ENCODE data around the gene CCDC184.
A peak's percentile ranks its signal among the peaks of the same experiment; 100 is the strongest.

CCDC184 gene

DNA sequence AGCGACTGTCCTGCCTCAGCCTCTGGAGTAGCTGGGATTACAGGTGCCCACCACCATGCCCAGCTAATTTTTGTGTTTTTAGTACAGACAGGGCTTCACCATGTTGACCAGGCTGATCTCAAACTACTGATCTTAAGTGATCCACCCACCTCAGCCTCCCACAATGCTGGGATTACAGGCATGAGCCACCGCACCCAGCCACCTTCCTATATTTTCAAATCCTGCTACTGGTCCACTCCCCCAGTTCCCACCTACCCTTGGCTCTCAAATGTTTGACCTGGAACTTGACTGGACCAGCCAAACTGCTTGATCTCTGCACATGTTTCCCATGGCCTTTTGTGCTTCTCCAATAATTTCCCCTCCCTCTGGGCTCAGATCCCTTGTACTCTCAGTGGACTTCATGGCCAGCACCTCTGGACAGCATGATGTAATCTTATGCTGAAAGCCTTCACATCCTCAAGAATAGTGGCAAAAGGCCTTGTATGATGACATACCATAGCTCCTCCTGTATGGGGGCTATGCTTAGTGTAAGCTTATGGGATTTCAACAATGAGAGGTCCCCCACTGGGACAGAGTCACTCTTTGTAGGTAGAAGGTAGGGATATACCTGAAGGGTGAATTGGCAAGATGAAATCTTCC lies 2.5 kb upstream of the CCDC184 start:
- TF ChIP-seq, protein P1, sequence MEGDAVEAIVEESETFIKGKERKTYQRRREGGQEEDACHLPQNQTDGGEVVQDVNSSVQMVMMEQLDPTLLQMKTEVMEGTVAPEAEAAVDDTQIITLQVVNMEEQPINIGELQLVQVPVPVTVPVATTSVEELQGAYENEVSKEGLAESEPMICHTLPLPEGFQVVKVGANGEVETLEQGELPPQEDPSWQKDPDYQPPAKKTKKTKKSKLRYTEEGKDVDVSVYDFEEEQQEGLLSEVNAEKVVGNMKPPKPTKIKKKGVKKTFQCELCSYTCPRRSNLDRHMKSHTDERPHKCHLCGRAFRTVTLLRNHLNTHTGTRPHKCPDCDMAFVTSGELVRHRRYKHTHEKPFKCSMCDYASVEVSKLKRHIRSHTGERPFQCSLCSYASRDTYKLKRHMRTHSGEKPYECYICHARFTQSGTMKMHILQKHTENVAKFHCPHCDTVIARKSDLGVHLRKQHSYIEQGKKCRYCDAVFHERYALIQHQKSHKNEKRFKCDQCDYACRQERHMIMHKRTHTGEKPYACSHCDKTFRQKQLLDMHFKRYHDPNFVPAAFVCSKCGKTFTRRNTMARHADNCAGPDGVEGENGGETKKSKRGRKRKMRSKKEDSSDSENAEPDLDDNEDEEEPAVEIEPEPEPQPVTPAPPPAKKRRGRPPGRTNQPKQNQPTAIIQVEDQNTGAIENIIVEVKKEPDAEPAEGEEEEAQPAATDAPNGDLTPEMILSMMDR (conservative IDR thresholded peaks at IDR 0.05), result no peak
- no peak for TF ChIP-seq ZFX (IDR thresholded peaks at IDR 0.05)

DNA sequence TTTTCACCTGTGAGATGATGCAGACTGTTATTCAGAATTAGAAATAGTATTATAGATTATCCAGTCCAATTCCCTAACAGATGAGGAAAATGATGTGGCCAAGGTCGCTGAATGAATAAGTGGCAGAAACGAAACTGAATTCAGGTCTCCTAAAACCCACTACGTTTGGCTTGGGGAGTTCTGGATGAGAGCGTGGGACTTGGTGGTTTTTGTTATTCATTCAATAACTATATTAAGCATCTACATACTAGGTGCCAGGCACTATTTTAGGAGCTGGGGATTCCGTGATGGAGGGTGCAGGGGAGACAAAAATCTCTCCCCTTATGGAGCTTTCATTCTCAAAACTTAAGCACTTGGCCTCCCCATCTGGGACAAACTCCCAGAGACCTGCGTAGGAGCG lies 813 bp upstream of the CCDC184 start:
- TF ChIP-seq, protein P1 (conservative IDR thresholded peaks at IDR 0.05), result no peak
- no peak for TF ChIP-seq ZFX (IDR thresholded peaks at IDR 0.05)
- no peak overlapping the region for H3K27ac ChIP-seq

More for the DNA sequence above, 2.5 kb upstream of the CCDC184 start:
- no peak overlapping the region for H3K27ac ChIP-seq

- H3K27ac ChIP-seq, result no peak overlapping the region
- TF ChIP-seq, protein P1 (conservative IDR thresholded peaks at IDR 0.05), result peak; percentile 2; the same call in 1 of the 2 replicates
- no peak for TF ChIP-seq ZFX (IDR thresholded peaks at IDR 0.05)
Observed at GRCh38 chr12:48183876-48184548, 568 bp downstream of the CCDC184 start.

DNA sequence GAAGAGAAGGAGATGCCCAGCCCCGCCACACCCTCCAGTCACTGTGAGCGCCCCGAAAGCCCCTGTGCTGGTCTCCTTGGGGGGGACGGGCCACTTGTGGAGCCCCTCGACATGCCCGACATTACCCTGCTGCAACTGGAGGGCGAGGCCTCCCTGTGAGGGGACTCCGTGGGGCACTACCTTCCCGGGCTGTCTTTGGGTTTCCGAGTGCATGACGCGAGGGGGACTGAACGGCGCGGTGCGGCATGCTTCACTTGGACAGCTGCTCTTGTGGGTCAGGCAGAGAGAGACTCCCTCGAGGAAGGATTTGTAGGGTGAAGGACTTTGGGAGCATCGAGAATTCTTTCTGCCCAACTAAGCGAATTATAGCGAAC lies 1.1 kb downstream of the CCDC184 start:
- TF ChIP-seq, protein P1 (conservative IDR thresholded peaks at IDR 0.05), result no peak
- no peak for TF ChIP-seq ZFX (IDR thresholded peaks at IDR 0.05)
- no peak overlapping the region for H3K27ac ChIP-seq

DNA sequence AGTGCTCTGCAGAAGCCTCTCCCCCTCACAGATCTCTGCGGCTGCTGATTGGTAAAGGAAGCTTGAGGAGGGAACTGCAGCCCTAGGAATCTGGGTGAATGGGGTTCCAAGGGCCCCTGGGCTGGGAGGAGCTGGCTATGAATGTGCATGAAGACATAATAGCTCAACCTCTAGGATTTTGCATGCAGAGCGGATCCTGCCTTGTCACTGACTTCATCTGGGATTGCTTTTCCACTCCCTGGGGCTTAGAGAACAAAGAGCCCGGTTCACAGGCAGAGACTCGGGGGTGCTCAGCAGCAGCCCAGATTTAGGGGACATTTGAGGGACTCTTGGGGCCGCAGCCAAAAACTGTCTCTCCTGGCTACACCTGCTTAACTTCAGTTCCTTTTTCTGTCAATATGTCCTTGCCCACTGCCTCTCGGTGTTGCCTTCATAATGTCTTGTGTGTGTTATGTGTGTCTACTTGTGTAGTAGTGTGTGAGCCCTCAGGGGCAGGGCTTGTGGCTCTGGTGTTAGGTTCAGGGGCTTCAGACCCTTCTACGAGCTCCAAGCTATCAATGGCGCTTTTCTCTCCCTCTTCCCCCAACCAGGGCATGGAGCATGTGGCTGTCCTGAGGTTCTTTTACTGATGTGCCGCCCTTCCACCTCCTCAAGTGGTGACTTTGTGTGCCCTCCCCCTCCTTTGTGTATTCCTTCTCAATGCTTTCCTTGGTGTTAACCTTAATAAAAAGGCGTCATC lies 1.9 kb downstream of the CCDC184 start:
- H3K27ac ChIP-seq, result no peak overlapping the region
- TF ChIP-seq, protein P1 (conservative IDR thresholded peaks at IDR 0.05), result no peak
- TF ChIP-seq ZFX (IDR thresholded peaks at IDR 0.05), result no peak

GRCh38 chr12:48187916-48188695 lies 4.7 kb downstream of the CCDC184 start:
- no peak for TF ChIP-seq ZFX (IDR thresholded peaks at IDR 0.05)
- TF ChIP-seq, protein P1 (conservative IDR thresholded peaks at IDR 0.05), result no peak
- H3K27ac ChIP-seq, result no peak overlapping the region
